ENCODE results near the gene AP2A1.

- TF ChIP-seq CTCF (IDR thresholded peaks at IDR 0.05; ENCODE audit: extremely low read depth in 1 of 2, insufficient read depth in 1 of 2, low read depth in 1 of 2, low read length in 2 of 2) (no peak), FOS (IDR thresholded peaks at IDR 0.05; ENCODE audit: borderline replicate concordance, insufficient read depth, low read length) (no peak), POLR2AphosphoS5 (IDR thresholded peaks at IDR 0.05; ENCODE audit: insufficient read depth, low read depth, low read length) (no peak), MAX (IDR thresholded peaks at IDR 0.05; ENCODE audit: insufficient read depth, insufficient read length) (no peak), POLR2A (IDR thresholded peaks at IDR 0.05; ENCODE audit: low read depth, low read length) (no peak), MYC (IDR thresholded peaks at IDR 0.05; ENCODE audit: low read depth, low read length) (no peak), EZH2 (IDR thresholded peaks at IDR 0.05; ENCODE audit: borderline replicate concordance, low read depth, low read length, severe bottlenecking) (no peak), JUN (IDR thresholded peaks at IDR 0.05; ENCODE audit: borderline replicate concordance, insufficient read depth, insufficient read length, low read depth) (no peak), GATA2 (IDR thresholded peaks at IDR 0.05; ENCODE audit: insufficient read depth, insufficient read length, low read depth, low read length) (no peak)
Observed at GRCh38 chr19:49767967-49768581, 1.3 kb downstream of the AP2A1 start.
